T-helper 1 cell treated with Interleukin-12 subunit alpha and Interleukin-12 subunit beta and Interleukin-4 antibody, amounts not matched to agents 30 ng/mL and 1 ng/mL, for 36 hours (primary cell): ENCODE data around the gene BECN2. TPM values are rescaled to one million over a fixed set of nuclear protein-coding genes. Genes with fewer than 3 reads are reported as not detected.

Experiments used
- total RNA-seq: library from RNA; stranded (reverse); gene quantifications from 2 replicates; pipeline ENCODE4 v1.2.3, GENCODE V29; 2022

The BECN2 gene
- total RNA-seq, 1 donor from 2014 or later: not detected

Other genes with a start within 250 kb of the BECN2 start
- 25.5 and 30.7 TPM in 2 replicates for gene EXO1, start 109.6 kb upstream of the BECN2 start, total RNA-seq
- gene MAP1LC3C, start 41.3 kb downstream of the BECN2 start, total RNA-seq: not detected in 2 replicates